HUES6 (cell line): ENCODE data around the gene ADRA1B.

Source experiments
- H3K27ac ChIP-seq: 2 replicates; pipeline ENCODE4 v1.7.0; 2013; ENCODE audit warnings: low read depth, mild to moderate bottlenecking, low read length, inconsistent platforms
- H3K27me3 ChIP-seq: 2 replicates; pipeline ENCODE4 v1.6.1; 2013; ENCODE audit warnings: low read length; ENCODE audit not compliant: control insufficient read depth, insufficient read depth
- H3K36me3 ChIP-seq: 2 replicates; pipeline ENCODE4 v1.6.1; 2013; ENCODE audit warnings: low read length; ENCODE audit not compliant: control insufficient read depth, insufficient read depth
- H3K4me1 ChIP-seq: 2 replicates; pipeline ENCODE4 v1.6.1; 2013; ENCODE audit warnings: low read length; ENCODE audit not compliant: control insufficient read depth, insufficient read depth
- H3K4me3 ChIP-seq: 2 replicates; pipeline ENCODE4 v1.5.1; 2013; ENCODE audit warnings: low read depth, low read length
- H3K9ac ChIP-seq: one replicate; pipeline ENCODE4 v1.6.1; 2013; ENCODE audit warnings: mild to moderate bottlenecking, low read length
- H3K9me3 ChIP-seq: 2 replicates; pipeline ENCODE4 v1.6.1; 2013; ENCODE audit warnings: low read depth, low read length; ENCODE audit not compliant: control insufficient read depth, insufficient read depth

ADRA1B gene

GRCh38 chr5:159886296-159886695 lies 30.0 kb upstream of the ADRA1B start:
- no peaks in the 10 kb centered on the region; the same call in 1 of the 2 replicates for H3K27me3 ChIP-seq
- no peaks in the 10 kb centered on the region for H3K36me3 ChIP-seq
- no peak overlapping the region for H3K27ac ChIP-seq
- no peak overlapping the region for H3K9ac ChIP-seq
- no peaks in the 10 kb centered on the region for H3K9me3 ChIP-seq
- H3K4me1 ChIP-seq = peaks cover 5% of the 10 kb centered on the region; the same call in 1 of the 2 replicates
- H3K4me3 ChIP-seq = no peak overlapping the region

GRCh38 chr5:159887050-159887449 lies 29.2 kb upstream of the ADRA1B start:
- Histone ChIP-seq H3K9me3 (no peaks in the 10 kb centered on the region), H3K9ac (no peak overlapping the region), H3K4me1 (peaks cover 9% of the 10 kb centered on the region; the same call in 1 of the 2 replicates), H3K27me3 (no peaks in the 10 kb centered on the region; the same call in 1 of the 2 replicates), H3K36me3 (no peaks in the 10 kb centered on the region), H3K4me3 (no peak overlapping the region), H3K27ac (no peak overlapping the region)

- no peak overlapping the region for H3K9ac ChIP-seq
- H3K4me1 ChIP-seq = peaks cover 9% of the 10 kb centered on the region; the same call in 1 of the 2 replicates
- no peaks in the 10 kb centered on the region for H3K36me3 ChIP-seq
- no peaks in the 10 kb centered on the region for H3K9me3 ChIP-seq
- H3K27me3 ChIP-seq = no peaks in the 10 kb centered on the region; the same call in 1 of the 2 replicates
- H3K4me3 ChIP-seq = no peak overlapping the region
- H3K27ac ChIP-seq = no peak overlapping the region
Observed at GRCh38 chr5:159888860-159889259, 27.4 kb upstream of the ADRA1B start.

GRCh38 chr5:159890141-159890540 lies 26.1 kb upstream of the ADRA1B start:
- peaks cover 9% of the 10 kb centered on the region; the same call in 1 of the 2 replicates for H3K4me1 ChIP-seq

GRCh38 chr5:159891371-159891770 lies 24.9 kb upstream of the ADRA1B start:
- H3K4me1 ChIP-seq = peaks cover 9% of the 10 kb centered on the region; the same call in 1 of the 2 replicates
- H3K9me3 ChIP-seq = no peaks in the 10 kb centered on the region
- no peak overlapping the region for H3K9ac ChIP-seq
- no peaks in the 10 kb centered on the region; the same call in 1 of the 2 replicates for H3K27me3 ChIP-seq
- H3K4me3 ChIP-seq = no peak overlapping the region
- no peak overlapping the region for H3K27ac ChIP-seq
- H3K36me3 ChIP-seq = no peaks in the 10 kb centered on the region

More at GRCh38 chr5:159890141-159890540, 26.1 kb upstream of the ADRA1B start:
- H3K36me3 ChIP-seq = no peaks in the 10 kb centered on the region
- no peaks in the 10 kb centered on the region; the same call in 1 of the 2 replicates for H3K27me3 ChIP-seq
- H3K9me3 ChIP-seq = no peaks in the 10 kb centered on the region
- H3K27ac ChIP-seq = no peak overlapping the region
- no peak overlapping the region for H3K9ac ChIP-seq
- H3K4me3 ChIP-seq = no peak overlapping the region

- Histone ChIP-seq H3K9ac (no peak overlapping the region), H3K4me3 (no peak overlapping the region), H3K4me1 (peaks cover 9% of the 10 kb centered on the region; the same call in 1 of the 2 replicates), H3K27ac (no peak overlapping the region), H3K36me3 (no peaks in the 10 kb centered on the region), H3K9me3 (no peaks in the 10 kb centered on the region), H3K27me3 (no peaks in the 10 kb centered on the region; the same call in 1 of the 2 replicates)
Observed at GRCh38 chr5:159893040-159893695, 23.1 kb upstream of the ADRA1B start.

- Histone ChIP-seq H3K27ac (no peak overlapping the region), H3K4me3 (no peak overlapping the region), H3K9me3 (no peaks in the 10 kb centered on the region), H3K9ac (no peak overlapping the region), H3K4me1 (peaks cover 9% of the 10 kb centered on the region; the same call in 1 of the 2 replicates), H3K36me3 (no peaks in the 10 kb centered on the region), H3K27me3 (no peaks in the 10 kb centered on the region; the same call in 1 of the 2 replicates)
Observed at GRCh38 chr5:159894149-159894720, 22.0 kb upstream of the ADRA1B start.

GRCh38 chr5:159897786-159898393 lies 18.4 kb upstream of the ADRA1B start:
- no peak overlapping the region for H3K27ac ChIP-seq
- no peaks in the 10 kb centered on the region for H3K9me3 ChIP-seq
- H3K36me3 ChIP-seq = no peaks in the 10 kb centered on the region
- H3K27me3 ChIP-seq = no peaks in the 10 kb centered on the region
- peaks cover 5% of the 10 kb centered on the region; the same call in 1 of the 2 replicates for H3K4me1 ChIP-seq
- no peak overlapping the region for H3K4me3 ChIP-seq
- no peak overlapping the region for H3K9ac ChIP-seq

- no peak overlapping the region for H3K9ac ChIP-seq
- H3K27ac ChIP-seq = no peak overlapping the region
Observed at GRCh38 chr5:159899067-159900049, 16.9 kb upstream of the ADRA1B start.

GRCh38 chr5:159901308-159901707 lies 15.0 kb upstream of the ADRA1B start:
- Histone ChIP-seq H3K4me1 (peaks cover 5% of the 10 kb centered on the region; the same call in 1 of the 2 replicates), H3K9me3 (no peaks in the 10 kb centered on the region)

More at GRCh38 chr5:159899067-159900049, 16.9 kb upstream of the ADRA1B start:
- Histone ChIP-seq H3K4me1 (peaks cover 5% of the 10 kb centered on the region; the same call in 1 of the 2 replicates), H3K27me3 (no peaks in the 10 kb centered on the region), H3K4me3 (no peak overlapping the region), H3K9me3 (no peaks in the 10 kb centered on the region), H3K36me3 (no peaks in the 10 kb centered on the region)

More at GRCh38 chr5:159901308-159901707, 15.0 kb upstream of the ADRA1B start:
- Histone ChIP-seq H3K4me3 (no peak overlapping the region), H3K9ac (no peak overlapping the region), H3K36me3 (no peaks in the 10 kb centered on the region), H3K27ac (no peak overlapping the region), H3K27me3 (no peaks in the 10 kb centered on the region)
